Stimulated activated naive CD4-positive, alpha-beta T cell (primary cell): ENCODE results near the gene PRR15.

ENCODE experiments used
- DNase-seq, 6 experiments: peaks; one replicate each; lab custom pipeline; 2025; lab: John Stamatoyannopoulos, UW

Gene PRR15

DNA sequence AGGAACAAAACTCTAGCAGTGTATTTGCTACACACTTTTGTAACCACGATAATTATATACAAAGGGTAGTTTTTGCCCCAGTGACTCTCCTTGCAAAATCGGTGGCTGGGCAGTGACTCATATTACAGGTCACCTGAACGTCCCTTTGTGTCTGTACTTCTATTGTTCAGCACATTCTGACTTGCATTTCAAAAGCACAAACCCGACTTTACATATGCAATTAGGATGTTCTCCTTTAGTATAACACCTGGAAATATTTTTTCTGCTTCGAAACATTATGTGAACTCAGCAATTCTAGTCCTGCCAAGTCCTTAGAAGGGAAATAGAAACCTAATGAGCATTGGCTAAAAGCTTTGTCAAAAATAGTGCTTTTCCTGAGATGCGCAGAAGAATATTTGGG, 6.0 kb downstream of the PRR15 start:
- DNase-seq = no peak

DNA sequence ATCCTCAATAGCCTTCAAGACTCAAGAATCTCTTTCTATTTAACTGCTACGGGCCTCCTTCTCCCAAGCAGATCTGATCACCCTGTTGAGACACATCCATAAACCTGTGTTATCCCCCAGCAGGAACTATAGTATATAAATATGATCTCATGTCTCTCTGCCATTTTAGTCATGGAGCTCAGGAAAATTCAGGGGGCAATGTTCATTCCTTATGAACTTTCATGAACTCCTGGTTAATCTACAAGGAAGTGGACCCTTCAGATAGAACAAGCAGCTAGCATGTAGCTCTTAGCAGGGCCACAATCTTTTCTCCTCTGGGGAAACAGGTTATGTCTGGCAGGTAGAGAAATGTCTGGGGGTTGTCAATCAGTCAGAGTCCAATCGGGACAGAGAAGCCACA, 8.9 kb downstream of the PRR15 start:
- no peak for DNase-seq

DNA sequence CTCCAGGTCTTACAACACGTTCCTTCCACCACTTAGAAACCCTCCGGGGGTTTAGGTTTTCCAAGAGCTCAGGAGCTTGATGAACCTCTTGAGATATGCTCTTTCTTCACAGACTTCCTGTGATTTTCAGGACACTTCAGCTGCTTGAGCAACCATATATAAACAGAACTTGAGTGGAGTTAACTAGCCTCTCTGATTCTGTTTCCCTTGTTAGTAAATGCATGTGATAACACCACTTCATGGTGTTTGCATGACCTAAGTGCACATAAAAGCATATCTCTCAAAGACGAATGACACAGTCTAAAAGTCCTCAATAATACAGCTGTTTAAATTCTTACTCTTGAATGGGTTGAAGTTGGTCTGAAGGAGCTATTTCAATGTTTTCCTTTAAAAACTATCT, 9.9 kb downstream of the PRR15 start:
- DNase-seq = no peak

DNA sequence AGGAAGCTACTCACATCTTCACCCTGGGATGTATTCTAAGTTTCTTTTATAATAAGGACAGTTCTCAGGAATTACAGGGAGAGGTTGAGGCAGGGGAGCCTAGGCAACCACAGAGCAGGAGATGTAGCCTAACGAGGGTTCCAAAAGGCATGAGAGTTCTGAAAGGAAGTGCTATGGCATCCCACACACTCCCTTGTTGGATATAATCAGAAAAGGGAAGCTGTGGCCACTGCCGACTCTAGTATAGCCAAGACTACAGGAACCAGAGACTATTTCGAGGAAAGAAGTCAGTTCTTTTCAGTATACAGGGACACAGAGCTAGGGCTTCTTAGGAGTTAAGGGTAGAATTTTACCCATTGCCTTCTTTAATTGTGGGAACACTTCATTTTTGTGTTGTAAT, 11.0 kb downstream of the PRR15 start:
- no peak for DNase-seq

DNA sequence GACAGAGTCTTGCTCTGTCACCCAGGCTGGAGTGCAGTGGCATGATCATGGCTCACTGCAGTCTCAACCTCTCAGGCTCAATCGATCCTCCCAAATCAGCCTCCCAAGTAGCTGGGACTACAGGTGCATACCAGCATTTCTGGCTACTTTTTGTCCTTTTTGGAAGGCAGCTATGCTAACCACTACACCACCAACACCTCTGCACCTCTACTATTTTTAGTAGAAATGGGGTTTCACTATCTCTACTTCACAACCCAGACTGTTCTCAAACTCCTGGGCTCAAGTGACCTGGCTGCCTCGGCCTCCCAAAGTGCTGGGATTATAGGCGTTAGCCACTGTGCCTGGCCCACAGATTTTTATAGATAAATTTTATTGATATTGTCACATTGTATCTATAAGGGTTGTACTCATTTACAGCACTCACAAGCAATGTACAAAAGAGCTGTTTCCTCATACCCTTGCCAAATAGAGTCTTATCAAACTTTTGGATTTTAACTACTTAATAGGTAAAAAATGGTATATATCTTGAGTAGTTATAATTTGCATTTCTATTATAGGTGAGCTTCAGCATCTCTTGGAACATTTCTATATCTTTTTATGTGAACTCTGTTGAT, 23.7 kb downstream of the PRR15 start:
- DNase-seq = no peak

DNA sequence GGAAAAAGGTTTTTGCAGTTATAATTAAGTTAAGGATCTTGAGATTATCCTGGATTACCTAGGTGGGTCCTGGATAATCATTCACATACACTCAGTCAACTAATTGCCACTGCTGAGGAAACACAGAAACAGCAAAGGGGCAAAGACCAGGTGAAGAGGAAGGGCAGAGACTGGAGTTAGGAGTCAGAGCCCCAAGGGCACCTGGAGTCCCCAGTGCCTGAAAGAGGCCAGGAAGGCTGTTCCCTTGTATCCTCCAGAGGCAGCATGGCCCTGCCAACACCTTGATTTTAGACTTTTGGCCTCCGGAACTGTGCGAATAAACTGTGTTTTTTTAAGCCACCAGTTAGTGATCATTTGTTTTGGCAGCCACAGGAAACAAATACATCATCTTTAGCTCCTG, 24.6 kb downstream of the PRR15 start:
- DNase-seq = no peak

DNA sequence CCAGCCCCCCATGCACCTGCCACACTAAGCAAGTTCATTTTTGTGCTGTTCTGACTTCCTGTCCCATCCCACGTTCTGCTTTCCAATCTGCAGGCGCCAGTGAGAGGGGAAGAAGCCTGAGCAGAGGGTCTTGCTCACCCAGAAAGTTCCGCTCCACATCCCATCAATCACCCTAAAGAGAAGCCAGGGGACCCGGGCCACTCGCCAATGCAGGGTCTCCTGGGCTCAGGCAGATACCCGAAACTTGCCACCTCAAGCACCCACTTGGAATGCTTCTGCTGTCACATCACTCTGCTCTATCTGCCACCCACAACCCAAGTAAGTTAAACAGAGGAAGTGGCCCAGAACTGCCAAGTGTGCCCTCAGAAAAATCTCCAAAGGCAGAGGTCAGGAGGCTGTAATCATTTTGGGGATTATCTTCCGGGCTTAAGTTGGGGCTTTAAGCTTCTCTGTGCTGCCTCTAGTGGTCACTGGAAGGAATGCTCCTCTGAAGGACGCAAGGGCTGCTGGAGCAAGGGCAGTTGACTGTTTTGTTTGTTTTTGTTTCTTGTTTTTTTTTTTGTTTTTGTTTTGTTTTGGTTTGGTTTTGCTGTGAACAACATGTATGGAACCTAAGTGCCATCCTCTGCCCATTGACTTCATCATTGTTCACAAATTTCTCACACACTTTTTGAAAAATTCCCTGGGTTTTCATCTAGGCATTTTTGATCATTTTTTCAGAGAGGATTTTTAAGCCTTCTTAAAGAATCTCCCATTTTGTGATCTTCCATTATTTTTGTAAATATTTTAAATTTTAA, 25.5 kb downstream of the PRR15 start:
- DNase-seq = peak in 1 of 6 experiments; percentile 24

DNA sequence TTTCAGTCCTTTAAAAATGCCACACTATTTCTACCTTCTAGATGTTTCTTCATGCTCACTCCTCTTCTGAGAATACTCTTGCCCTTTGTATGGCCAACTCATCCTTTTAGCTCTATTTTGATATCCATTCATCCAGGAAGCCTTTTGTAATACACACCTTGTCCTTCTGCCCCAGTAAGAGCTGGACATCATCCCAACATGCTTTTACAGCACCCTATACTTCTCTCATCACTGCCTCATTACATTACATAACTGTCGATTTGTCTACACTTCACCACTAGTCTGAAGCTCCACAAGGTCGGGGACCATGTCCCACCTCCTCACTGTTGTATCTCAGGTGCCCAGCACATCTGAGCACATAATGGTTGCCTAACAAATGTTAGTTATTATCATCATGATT, 29.2 kb downstream of the PRR15 start:
- DNase-seq = no peak

DNA sequence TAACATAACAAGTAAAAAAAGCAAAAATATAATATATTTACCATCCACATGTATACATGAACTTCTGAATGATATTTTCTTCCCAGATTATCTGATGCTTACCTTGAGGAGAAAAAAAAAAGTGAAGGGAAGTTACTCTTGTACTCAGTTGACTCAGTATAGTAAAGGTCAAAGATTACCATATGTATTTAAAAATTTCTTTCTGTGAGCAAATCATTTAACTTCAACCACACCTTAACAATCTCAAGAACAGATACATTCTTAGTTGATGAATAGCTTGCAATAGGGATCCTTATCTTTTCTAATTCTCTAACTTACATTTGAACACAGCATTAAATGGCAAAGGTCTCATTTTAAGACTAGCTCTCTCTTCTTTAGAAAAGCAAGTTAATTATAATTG, 29.8 kb downstream of the PRR15 start:
- DNase-seq = no peak

DNA sequence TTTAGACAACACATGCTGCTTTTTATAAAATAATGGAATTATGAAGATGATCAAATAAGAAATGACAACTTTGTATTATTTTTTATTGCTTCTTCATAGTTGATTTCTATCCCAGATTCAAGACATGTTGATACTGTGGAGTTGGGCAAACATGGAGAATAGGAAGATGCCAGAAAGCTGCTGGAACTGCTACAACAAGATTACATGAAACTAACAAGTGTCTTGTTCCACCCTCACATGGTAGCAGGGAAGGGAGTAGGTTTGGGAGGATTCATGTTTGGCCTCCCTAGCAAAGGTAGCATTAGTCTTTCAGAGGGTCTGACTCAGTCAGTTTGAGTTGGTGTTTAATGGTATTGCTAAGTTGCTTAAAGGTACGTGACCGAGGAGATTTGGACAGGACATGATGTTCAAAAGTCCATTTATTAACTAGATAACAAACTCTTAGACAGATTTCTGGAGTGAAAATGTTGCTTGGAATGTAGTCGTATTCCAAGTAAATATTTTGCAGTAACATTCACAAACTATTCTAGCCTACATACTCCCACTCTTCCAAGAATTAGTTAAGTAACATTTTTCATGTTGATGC, 33.1 kb downstream of the PRR15 start:
- no peak for DNase-seq

DNA sequence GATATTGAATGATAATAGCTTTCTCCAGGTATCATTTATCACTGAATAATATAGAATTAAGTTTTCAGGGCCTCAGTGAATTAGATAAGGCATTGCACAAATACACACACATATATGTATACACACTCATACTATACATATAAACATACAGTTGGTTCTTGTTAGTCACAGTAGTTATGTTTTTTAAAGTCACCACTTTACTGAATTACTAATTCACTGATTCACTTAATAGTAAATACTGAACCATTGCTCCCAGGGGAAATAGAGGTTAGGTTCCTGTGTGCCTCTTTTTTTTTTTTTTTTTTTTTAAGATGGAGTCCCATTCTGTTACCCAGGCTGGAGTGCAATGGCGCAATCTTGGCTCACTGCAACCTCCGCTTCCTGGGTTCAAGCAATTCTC, 33.6 kb downstream of the PRR15 start:
- no peak for DNase-seq

DNA sequence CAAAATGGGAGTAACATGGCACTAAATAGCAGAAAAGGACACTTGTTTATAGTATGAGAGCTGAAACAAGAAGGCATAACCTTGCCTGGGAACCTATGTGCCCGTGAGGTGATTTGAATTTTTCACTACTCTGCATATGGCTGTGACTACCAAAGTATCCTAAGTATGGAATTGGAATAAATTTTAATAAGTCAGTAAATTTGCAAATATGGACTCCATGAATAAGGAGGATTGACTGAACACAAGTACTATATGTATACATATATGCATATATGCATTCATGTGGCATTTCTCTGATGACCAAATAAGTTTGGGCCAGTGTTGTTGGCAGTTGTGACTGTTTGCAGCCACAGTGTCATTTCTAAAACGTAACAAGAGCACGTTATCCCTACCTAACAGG, 34.5 kb downstream of the PRR15 start:
- DNase-seq = no peak

DNA sequence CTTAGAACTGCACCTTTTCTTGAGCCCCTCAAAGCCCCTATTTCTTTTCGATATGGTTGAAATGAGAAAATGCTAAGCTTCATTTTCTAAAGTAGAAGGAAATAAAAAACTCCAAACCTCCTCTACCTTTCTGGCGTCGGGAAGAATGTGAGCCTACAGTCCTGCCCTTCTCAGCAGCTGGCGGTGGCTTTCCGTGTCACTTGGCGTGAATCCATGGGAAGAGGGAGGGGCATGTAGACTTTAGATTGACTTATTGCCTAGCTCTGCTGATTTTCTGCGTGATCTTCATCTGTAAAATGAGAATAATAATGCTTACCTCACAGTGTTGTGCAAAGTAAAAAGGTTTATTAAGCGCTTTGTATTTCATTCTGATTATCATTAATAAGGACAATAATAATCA, 35.0 kb downstream of the PRR15 start:
- DNase-seq = no peak

DNA sequence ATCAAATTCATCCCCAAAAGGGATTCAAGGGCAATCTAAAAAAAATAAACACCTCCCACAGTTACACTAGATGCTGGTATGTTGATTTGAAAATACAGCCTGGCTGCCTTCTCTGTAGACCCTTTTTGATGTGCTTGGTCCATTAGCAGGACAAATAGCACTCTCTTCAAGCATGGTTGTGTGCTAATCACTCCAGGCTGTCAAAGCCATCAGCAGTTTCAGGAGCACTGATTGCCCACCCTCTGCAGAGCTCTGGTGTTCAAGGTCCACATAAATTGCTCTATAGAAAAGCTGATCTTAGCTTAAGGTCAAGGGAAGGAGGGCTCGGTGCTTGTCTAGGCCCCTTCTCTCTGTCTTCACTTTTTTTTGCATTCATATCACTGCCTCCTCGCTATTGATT, 35.4 kb downstream of the PRR15 start:
- DNase-seq = no peak

DNA sequence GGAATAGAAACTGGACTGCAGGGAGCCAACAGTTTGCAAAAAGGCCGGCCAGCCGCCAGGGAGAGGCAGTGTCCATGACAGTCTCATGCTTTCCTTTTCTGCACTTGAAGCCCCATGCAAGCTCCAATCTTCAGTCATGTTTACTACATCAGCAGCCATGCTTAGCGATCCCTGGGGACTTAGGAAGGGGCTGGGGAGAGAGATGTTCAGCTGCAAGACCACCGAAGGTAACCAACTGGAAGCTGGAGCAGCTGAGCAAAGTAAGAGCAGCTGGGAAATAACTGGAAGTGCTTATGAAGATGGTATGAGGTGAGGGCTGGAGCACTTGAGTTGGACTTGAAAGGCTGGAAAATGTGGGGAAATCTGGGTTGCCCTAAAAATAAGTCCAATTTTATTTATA, 37.0 kb downstream of the PRR15 start:
- no peak for DNase-seq

DNA sequence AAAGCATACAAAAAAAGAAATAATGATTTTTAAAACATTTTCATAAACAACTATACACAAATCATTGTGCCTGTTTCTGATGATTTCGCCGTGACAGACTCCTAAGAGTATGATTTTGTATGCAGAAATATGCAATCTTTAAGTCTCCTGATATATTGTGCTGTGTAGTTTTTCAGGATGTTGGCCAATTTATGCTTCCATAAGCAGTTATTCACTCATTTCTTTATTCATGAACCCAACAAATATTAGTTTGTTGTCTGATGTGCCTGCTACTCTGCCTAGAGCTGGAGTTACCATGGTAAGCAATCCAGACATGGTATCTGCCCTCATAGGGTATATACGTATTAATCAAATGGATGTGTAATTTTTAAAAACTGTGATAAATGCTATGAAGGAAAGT, 40.4 kb downstream of the PRR15 start:
- DNase-seq = no peak

DNA sequence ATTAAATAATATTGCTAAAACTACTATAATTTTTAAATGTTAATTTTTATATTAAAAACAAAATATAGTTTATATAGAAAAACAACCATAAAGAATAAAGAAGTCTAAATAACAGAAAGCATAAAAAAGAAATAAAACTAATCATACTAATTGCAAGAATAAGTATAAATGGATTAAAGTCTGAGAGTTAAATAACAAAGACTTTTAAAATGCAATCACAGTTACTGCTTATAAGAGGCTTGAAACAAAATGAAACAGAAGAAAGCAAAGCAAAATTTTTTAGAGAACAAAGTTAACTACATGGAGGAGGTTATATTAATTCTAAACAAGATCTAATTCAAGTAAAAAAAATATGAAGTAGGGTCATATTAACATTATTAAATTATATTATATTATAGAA, 41.1 kb downstream of the PRR15 start:
- no peak for DNase-seq

DNA sequence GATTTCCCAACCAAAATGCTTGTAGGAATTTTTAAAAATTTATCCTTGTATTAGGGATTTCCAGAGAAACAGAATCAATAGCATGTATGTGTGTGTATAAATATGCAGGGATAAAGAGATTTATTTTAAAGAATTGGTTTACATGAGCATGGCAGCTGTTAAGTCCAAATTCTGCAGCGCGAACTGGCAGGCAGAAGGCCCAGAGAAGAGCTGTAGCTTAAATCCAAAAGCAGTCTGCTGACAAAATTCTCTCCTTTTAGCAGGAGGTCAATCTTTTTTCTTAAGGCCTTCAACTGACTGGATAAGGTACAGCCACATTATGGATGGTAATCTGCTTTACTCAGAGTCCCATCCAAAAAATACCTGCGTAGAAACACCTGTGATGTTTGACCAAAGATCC, 42.0 kb downstream of the PRR15 start:
- DNase-seq = no peak

DNA sequence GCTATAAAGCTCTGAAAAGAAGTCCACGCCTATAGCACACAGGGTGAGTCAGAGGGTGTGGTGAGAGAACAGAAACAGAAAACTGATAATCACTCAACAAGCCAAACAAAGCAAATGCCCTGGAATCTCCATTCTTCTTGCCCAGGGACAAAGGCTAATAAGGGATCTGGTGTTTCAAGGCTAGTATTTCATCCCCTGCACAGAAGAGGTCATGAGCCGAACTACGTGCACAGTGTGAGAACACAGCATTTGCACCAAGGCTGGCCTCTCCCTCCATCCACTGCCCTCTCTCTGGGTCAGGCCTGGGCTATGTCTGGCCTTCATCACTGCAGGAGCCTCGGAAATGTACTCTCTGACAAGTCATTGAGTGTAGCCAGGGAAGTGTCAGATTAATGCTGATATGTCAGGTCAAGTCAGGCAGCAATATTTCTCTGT, 42.7 kb downstream of the PRR15 start:
- no peak for DNase-seq

DNA sequence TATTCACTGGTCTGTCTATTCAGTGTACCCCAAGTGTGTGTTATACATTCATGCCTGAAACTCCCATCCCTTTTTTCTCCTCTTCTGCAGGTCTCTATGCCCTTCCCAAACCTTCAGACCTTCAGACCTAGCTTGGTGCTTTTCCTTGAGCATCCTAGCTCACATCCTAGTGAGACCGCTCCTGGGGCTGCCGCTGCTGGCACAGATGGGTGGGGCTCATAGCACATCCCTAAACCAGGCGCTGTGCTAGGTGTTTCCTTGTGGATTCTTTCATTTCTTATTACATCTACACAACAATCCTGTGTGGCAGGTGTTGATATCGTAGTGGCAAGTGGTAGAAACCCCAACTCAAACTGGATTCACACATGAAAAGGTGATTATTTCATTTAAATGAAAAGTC, 43.2 kb downstream of the PRR15 start:
- DNase-seq = no peak

DNA sequence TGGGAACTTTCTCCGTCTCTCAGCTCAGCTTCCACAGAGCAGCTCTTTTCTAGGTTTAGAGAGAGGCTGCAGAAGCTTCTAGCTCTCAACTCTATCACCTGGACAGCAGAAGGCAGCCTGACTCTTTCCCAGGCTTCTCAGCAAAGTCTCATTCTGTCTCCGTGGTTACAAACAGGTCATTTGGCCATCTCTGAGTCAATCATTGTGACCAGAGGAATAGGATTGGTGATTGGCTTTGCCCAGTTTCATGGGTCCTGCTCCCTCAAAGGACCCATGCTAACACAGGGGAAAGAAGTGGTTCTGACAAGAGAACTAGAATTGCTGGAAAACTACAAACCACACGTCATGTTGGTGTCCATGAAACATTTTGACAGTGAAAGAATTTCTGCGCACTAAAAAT, 43.6 kb downstream of the PRR15 start:
- DNase-seq = no peak

DNA sequence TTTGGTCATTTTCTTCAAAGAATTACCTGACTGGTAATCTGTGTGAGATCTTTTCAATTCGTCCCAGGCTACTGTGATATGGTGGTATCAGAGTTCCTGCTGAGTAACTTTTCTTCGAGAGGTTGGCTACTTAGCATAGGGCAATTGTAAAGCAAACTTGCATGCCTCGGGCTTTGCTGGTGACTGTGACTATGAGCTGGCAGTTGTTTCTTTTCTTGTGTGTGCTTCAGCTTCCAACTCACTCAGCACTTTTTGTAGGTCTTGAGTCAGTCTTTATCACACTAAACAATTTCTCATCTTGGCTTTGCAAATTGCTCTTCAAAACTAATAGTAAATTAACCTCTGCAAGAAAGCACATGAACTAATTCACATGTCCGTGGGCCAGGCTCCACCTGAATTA, 44.3 kb downstream of the PRR15 start:
- no peak for DNase-seq

DNA sequence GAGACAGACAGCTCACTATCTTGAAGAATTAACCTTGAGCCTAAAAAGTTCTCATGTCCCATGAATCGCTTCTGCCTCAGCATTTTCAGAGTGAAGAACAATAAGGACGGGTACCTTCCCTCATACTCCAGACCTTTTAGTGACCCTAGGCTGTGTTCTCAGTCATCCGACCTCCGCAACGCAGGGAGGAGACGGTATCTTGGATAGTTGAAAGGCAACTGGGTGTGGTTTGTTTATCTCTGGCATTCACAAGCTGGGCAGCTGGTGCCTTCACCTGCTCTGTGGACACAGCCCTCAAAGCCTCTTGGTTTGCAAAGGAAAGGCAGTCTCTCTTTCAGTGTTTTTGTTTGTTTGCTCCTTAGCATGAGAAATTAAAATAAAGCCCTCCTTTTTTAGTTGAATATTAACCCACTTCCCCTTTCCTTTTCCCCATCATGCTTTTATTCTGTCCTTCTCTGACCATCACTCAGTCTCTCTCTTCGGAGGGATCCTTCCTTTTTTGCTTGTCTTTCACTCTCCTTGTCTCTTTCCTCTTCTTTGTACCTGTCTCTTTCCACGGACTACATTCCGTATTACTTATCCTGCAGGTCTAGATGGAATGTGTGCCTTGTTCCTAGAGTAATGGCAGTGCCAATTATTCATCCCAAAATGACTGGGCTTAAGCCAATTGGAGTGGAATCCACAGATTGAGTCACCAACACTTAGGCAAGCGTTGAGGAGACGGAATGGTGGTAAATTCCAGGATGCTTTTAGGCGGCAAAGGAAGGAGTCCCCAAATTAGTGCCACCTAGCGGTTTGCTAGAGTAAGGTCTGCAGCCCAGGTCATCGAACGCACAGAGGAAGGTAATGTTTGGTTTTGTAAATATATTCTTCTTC, 45.8 kb downstream of the PRR15 start:
- DNase-seq = no peak
